Lung (tissue), 12 donors: ENCODE data around the gene GRIP2. TPM values are rescaled to one million over a fixed set of nuclear protein-coding genes. Genes with fewer than 3 reads are reported as not detected.

Source experiments
- ATAC-seq: fragments of 200-7000 bp; cut with Tn5 transposase; one replicate; pipeline ENCODE4 v1.9.1; 2020; ENCODE audit warnings: moderate number of reproducible peaks; ENCODE audit not compliant: insufficient read depth, low FRiP score
- DNase-seq, 3 donors: peaks; one replicate each; pipeline ENCODE4 v3.0.0-alpha.2; 2013 to 2017
- H3K27ac ChIP-seq, 2 donors: one replicate each; pipeline ENCODE4 v1.5.1; 2013; ENCODE audit warnings: mild to moderate bottlenecking in 2 of 2, moderate library complexity in 2 of 2, control low read depth in 1 of 2, inconsistent platforms in 1 of 2, low read depth in 1 of 2, low read length in 1 of 2
- H3K27me3 ChIP-seq, 3 donors: one replicate each; pipeline ENCODE4 v1.5.1; 2013; ENCODE audit warnings: low read length in 2 of 3; ENCODE audit not compliant: control insufficient read depth in 3 of 3, insufficient read depth in 3 of 3
- H3K36me3 ChIP-seq, 4 donors: one replicate each; pipeline ENCODE4 v1.5.1; 2013; ENCODE audit warnings: low read length in 4 of 4, mild to moderate bottlenecking in 1 of 4, moderate library complexity in 1 of 4; ENCODE audit not compliant: control insufficient read depth in 4 of 4, insufficient read depth in 4 of 4
- H3K4me1 ChIP-seq, 5 donors: one replicate each; pipeline ENCODE4 v1.5.1; 2013; ENCODE audit warnings: low read length in 5 of 5, mild to moderate bottlenecking in 2 of 5, moderate library complexity in 1 of 5; ENCODE audit not compliant: control insufficient read depth in 5 of 5, insufficient read depth in 5 of 5
- H3K4me3 ChIP-seq: one replicate; pipeline ENCODE4 v1.5.1; 2013; ENCODE audit warnings: mild to moderate bottlenecking, control low read depth, moderate library complexity
- H3K9ac ChIP-seq, 2 donors: one replicate each; pipeline ENCODE4 v1.5.1; 2013; ENCODE audit warnings: low read length in 2 of 2, control low read depth in 1 of 2; ENCODE audit not compliant: insufficient read depth in 1 of 2
- H3K9me3 ChIP-seq, 4 donors: one replicate each; pipeline ENCODE4 v1.5.1; 2013; ENCODE audit warnings: low read length in 3 of 4, mild to moderate bottlenecking in 1 of 4, moderate library complexity in 1 of 4; ENCODE audit not compliant: control insufficient read depth in 4 of 4, insufficient read depth in 3 of 4
- WGBS, 2 donors: extraction: QIAGEN DNeasy Blood & Tissue Kit; methylation state at CpG; one replicate each; pipeline ENCODE4 v1.1.7; 2013; 5-methylcytosine and 5-hydroxymethylcytosine counted together
- polyA plus RNA-seq, 2 donors: library from polyadenylated mRNA; stranded (reverse); fragments of 200-250 nt; gene quantifications; one replicate each; pipeline ENCODE4 v1.2.1, GENCODE V29; 2013
- total RNA-seq, 2 donors: library from RNA; depleted of rRNA in 1 of 2; stranded (reverse); fragments of >200 nt in 1 of 2; gene quantifications; one replicate each; pipeline ENCODE4 v1.2.1, GENCODE V29; 2014 to 2021
- TF ChIP-seq, protein P1 (sequence below): IDR thresholded peaks from 2 replicates; pipeline ENCODE4 v1.5.1; 2012; ENCODE audit warnings: mild to moderate bottlenecking; ENCODE audit errors: control extremely low read depth, extremely low read depth
- donor health status: control.
- donor health status: control.
- donor health status: Bipolar disorder and iron deficiency.
- donor health status: healthy.
- donor health status: DM: yes; HTN: yes; CAD: no.

The GRIP2 gene
- total and polyA plus RNA-seq, 4 donors: 0.05 to 1.2 (median 0.64) TPM

DNA sequence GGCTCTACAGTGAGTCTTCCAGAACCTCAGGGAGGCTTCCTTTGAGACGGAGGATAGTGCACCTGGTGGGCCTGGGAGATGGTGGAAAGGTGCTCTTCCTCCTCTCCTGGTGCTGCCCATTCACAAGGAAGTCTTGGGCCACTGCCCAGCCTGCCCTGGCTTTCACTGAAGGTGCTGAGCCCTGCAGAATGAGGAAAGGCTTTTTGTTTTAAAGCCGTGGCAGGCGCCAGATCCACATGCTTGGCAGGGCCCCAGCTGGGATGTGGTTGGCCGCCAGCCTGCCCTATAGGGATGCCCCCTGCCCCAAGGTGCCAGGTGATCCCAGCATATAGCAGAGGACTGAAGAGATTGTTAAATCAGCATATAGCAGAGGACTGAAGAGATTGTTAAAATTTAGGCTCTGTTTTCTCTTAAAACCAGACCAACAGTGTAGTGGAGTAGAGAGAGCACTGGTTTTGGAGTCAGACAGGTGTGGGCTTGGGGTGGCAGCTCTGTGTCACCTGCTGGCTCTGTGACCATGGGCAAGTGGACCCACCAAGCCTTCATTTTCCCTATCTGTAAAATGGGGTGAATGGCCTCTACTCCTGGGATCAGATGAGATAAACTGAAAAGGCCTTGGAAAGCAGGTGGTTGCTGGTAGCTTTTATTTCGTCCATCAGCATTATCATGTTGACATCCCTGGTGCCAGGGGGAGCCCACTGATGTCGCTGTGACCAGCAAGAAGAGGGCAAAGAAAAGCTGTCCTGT is 84.4 kb downstream of the GRIP2 start:
- H3K27me3 ChIP-seq: no peaks in the 10 kb centered on the region

DNA sequence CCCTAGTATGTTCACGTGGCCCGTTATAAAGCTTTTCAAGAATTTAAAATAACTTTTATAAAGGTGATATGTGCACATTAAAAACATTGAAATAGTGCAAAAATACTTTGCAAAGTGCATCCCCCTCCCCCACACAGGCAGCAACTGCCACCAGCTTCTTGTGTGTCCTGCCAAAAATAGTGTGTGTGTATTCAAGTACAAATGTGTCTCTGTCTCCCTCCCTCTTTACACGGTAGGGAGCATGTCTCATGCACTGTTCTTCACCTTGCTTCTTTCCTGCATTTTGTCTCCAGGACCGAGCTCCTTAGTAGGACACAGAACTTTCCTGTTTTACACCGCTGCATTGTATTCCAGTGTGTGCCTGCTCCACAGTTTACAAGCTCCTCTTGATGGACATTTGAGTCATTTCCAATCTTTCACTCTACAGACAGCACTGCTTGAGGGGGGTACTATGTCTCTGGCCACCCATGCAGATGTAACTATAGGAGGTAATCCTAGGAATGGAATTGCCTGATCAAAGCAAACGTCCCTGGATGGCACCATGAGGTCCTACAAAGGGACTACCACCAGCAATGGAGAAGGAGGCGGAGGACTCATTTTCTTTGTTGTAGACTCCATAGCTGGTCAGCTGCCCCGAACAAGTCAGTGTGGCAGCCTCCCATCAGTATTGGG is 85.4 kb downstream of the GRIP2 start:
- H3K27ac ChIP-seq: no peak overlapping the region
- H3K9ac ChIP-seq: no peak overlapping the region
- H3K36me3 ChIP-seq: peaks cover 7 to 32% (median 9%) of the 10 kb centered on the region in 4 donors
- WGBS, 2 donors: 84 to 87% methylated on average over 8 of the region's 8 CpGs
- DNase-seq (peak in 1 of 3 donors; percentile 45), ATAC-seq (no peak)
- H3K27me3 ChIP-seq: no peaks in the 10 kb centered on the region
- H3K9me3 ChIP-seq: no peaks in the 10 kb centered on the region
- peaks cover 0 to 38% (median 20%) of the 10 kb centered on the region in 5 donors for H3K4me1 ChIP-seq
- TF ChIP-seq, protein P1, sequence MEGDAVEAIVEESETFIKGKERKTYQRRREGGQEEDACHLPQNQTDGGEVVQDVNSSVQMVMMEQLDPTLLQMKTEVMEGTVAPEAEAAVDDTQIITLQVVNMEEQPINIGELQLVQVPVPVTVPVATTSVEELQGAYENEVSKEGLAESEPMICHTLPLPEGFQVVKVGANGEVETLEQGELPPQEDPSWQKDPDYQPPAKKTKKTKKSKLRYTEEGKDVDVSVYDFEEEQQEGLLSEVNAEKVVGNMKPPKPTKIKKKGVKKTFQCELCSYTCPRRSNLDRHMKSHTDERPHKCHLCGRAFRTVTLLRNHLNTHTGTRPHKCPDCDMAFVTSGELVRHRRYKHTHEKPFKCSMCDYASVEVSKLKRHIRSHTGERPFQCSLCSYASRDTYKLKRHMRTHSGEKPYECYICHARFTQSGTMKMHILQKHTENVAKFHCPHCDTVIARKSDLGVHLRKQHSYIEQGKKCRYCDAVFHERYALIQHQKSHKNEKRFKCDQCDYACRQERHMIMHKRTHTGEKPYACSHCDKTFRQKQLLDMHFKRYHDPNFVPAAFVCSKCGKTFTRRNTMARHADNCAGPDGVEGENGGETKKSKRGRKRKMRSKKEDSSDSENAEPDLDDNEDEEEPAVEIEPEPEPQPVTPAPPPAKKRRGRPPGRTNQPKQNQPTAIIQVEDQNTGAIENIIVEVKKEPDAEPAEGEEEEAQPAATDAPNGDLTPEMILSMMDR: no peak
- no peak overlapping the region for H3K4me3 ChIP-seq

More for the DNA sequence above, 84.4 kb downstream of the GRIP2 start:
- no peaks in the 10 kb centered on the region for H3K9me3 ChIP-seq
- no peak overlapping the region for H3K9ac ChIP-seq
- H3K4me3 ChIP-seq: no peak overlapping the region
- TF ChIP-seq, protein P1: no peak
- H3K4me1 ChIP-seq: peaks cover 0 to 43% (median 20%) of the 10 kb centered on the region in 5 donors
- 80 to 83% methylated on average over 6 of the region's 6 CpGs for WGBS, 2 donors
- no peak for ATAC-seq
- DNase-seq: no peak
- H3K27ac ChIP-seq: no peak overlapping the region
- H3K36me3 ChIP-seq: peaks cover 6 to 29% (median 9%) of the 10 kb centered on the region in 4 donors

DNA sequence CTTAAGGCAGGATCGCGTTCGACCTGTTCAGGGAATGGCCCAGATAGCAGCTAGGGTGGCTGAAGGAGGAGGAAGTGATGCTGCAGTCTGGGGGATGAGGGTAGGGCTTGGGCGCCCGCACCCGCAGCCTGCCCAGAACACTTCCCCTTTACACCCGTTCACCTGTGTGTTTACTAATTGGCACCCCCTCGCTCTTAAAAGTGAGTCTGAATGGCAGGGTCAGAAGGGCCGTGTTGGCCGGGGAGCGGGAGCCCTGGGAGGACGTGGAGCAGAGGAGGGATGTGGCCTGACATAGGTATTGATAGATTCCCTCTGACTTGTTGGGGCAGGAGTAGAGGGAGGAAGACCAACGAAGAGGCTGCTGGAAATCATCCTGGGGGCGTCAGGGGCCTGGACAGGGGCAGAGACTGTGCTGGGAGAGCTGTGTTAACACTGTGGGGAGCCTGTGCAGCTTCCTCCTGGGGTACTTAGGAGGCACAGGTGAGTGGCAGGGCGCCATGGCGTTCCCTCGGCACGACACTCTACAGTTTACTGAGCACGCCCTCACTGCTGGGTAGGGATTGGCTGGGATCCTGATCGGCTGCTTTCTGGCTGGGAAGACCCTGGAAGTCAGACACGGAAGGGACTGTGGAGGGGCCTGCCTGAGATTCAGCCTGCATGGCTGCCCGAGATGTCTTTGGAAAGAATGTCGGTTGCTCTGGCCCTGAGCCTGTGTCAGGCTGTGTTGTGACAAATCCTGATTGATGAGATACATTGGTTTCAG is 86.1 kb downstream of the GRIP2 start:
- H3K9me3 ChIP-seq: no peaks in the 10 kb centered on the region
- peak overlapping the region in 1 of 2 donors; percentile 17 for H3K9ac ChIP-seq
- no peak overlapping the region for H3K4me3 ChIP-seq
- TF ChIP-seq, protein P1: no peak
- WGBS, 2 donors: 50 to 64% methylated on average over 23 of the region's 23 CpGs
- peak; percentile 53 to 71 (median 60) for DNase-seq
- peaks cover 3 to 33% (median 7%) of the 10 kb centered on the region in 4 donors for H3K36me3 ChIP-seq
- H3K4me1 ChIP-seq: peaks cover 0 to 38% (median 21%) of the 10 kb centered on the region in 5 donors
- no peak overlapping the region for H3K27ac ChIP-seq
- H3K27me3 ChIP-seq: no peaks in the 10 kb centered on the region
- no peak for ATAC-seq
